ENCODE results near the gene EFCAB11.

Gene EFCAB11

GRCh38 chr14:89855961-89856656, 98.4 kb downstream of the EFCAB11 start:
- ATAC-seq (ENCODE audit: low read depth) (no peak), DNase-seq (ENCODE audit: low spot score in 2 of 2) (no peak)
- H3K4me3 Mint-ChIP-seq, result no peak overlapping the region
- H3K27me3 Mint-ChIP-seq, result no peaks in the 10 kb centered on the region
- peaks cover 7% of the 10 kb centered on the region for H3K36me3 Mint-ChIP-seq
- peaks cover 2% of the 10 kb centered on the region for H3K9me3 Mint-ChIP-seq
- H3K4me1 Mint-ChIP-seq, result no peaks in the 10 kb centered on the region
- H3K27ac Mint-ChIP-seq, result no peak overlapping the region

- no peak for DNase-seq (ENCODE audit: low spot score in 2 of 2)
- Mint-ChIP-seq H3K27ac (no peak overlapping the region), H3K4me3 (no peak overlapping the region)
These were observed 100.4 kb downstream of the EFCAB11 start for GRCh38 chr14:89853936-89854693.

GRCh38 chr14:89851106-89851505, 103.4 kb downstream of the EFCAB11 start:
- Mint-ChIP-seq H3K36me3 (peaks cover 8% of the 10 kb centered on the region), H3K4me1 (no peaks in the 10 kb centered on the region), H3K27ac (no peak overlapping the region), H3K27me3 (no peaks in the 10 kb centered on the region), H3K4me3 (no peak overlapping the region), H3K9me3 (peaks cover 8% of the 10 kb centered on the region)
- ATAC-seq (ENCODE audit: low read depth) (no peak), DNase-seq (ENCODE audit: low spot score in 2 of 2) (no peak)

More at GRCh38 chr14:89853936-89854693, 100.4 kb downstream of the EFCAB11 start:
- no peaks in the 10 kb centered on the region for H3K36me3 Mint-ChIP-seq
- no peak for ATAC-seq (ENCODE audit: low read depth)
- H3K4me1 Mint-ChIP-seq, result no peaks in the 10 kb centered on the region
- no peaks in the 10 kb centered on the region for H3K27me3 Mint-ChIP-seq
- no peaks in the 10 kb centered on the region for H3K9me3 Mint-ChIP-seq

- Mint-ChIP-seq H3K9me3 (peaks cover 8% of the 10 kb centered on the region), H3K27ac (no peak overlapping the region), H3K36me3 (peaks cover 8% of the 10 kb centered on the region), H3K27me3 (no peaks in the 10 kb centered on the region), H3K4me1 (no peaks in the 10 kb centered on the region), H3K4me3 (no peak overlapping the region)
- DNase-seq (ENCODE audit: low spot score in 2 of 2) (no peak), ATAC-seq (ENCODE audit: low read depth) (no peak)
These were observed 104.6 kb downstream of the EFCAB11 start for GRCh38 chr14:89849931-89850330.

GRCh38 chr14:89848165-89848564, 106.4 kb downstream of the EFCAB11 start:
- Mint-ChIP-seq H3K27me3 (no peaks in the 10 kb centered on the region), H3K36me3 (peaks cover 8% of the 10 kb centered on the region), H3K27ac (no peak overlapping the region), H3K9me3 (peaks cover 8% of the 10 kb centered on the region), H3K4me1 (no peaks in the 10 kb centered on the region), H3K4me3 (no peak overlapping the region)
- DNase-seq (ENCODE audit: low spot score in 2 of 2) (no peak), ATAC-seq (ENCODE audit: low read depth) (no peak)

GRCh38 chr14:89845346-89845745, 109.2 kb downstream of the EFCAB11 start:
- Mint-ChIP-seq H3K36me3 (peaks cover 11% of the 10 kb centered on the region), H3K4me1 (no peaks in the 10 kb centered on the region), H3K4me3 (no peak overlapping the region), H3K27me3 (no peaks in the 10 kb centered on the region), H3K27ac (no peak overlapping the region), H3K9me3 (peaks cover 8% of the 10 kb centered on the region)
- ATAC-seq (ENCODE audit: low read depth), result no peak
- DNase-seq (ENCODE audit: low spot score in 2 of 2), result no peak

- Mint-ChIP-seq H3K36me3 (peaks cover 11% of the 10 kb centered on the region), H3K27me3 (no peaks in the 10 kb centered on the region), H3K27ac (no peak overlapping the region), H3K4me3 (no peak overlapping the region), H3K9me3 (peaks cover 8% of the 10 kb centered on the region), H3K4me1 (no peaks in the 10 kb centered on the region)
- ATAC-seq (ENCODE audit: low read depth), result no peak
- DNase-seq (ENCODE audit: low spot score in 2 of 2), result no peak
These were observed 110.0 kb downstream of the EFCAB11 start for GRCh38 chr14:89844508-89844907.

GRCh38 chr14:89842837-89843236, 111.7 kb downstream of the EFCAB11 start:
- no peak for ATAC-seq (ENCODE audit: low read depth)
- Mint-ChIP-seq H3K4me1 (no peaks in the 10 kb centered on the region), H3K27me3 (no peaks in the 10 kb centered on the region), H3K36me3 (peaks cover 20% of the 10 kb centered on the region), H3K4me3 (no peak overlapping the region), H3K9me3 (peaks cover 18% of the 10 kb centered on the region), H3K27ac (no peak overlapping the region)
- DNase-seq (ENCODE audit: low spot score in 2 of 2), result no peak

- no peak for ATAC-seq (ENCODE audit: low read depth)
- DNase-seq (ENCODE audit: low spot score in 2 of 2), result no peak
These were observed 112.7 kb downstream of the EFCAB11 start for GRCh38 chr14:89841851-89842250.

GRCh38 chr14:89836830-89837469, 117.6 kb downstream of the EFCAB11 start:
- H3K9me3 Mint-ChIP-seq, result peaks cover 10% of the 10 kb centered on the region
- no peaks in the 10 kb centered on the region for H3K4me1 Mint-ChIP-seq
- no peak overlapping the region for H3K4me3 Mint-ChIP-seq
- no peaks in the 10 kb centered on the region for H3K27me3 Mint-ChIP-seq
- DNase-seq (ENCODE audit: low spot score in 2 of 2), result no peak
- H3K36me3 Mint-ChIP-seq, result peaks cover 15% of the 10 kb centered on the region
- no peak overlapping the region for H3K27ac Mint-ChIP-seq
- ATAC-seq (ENCODE audit: low read depth), result no peak

More at GRCh38 chr14:89841851-89842250, 112.7 kb downstream of the EFCAB11 start:
- H3K9me3 Mint-ChIP-seq, result peaks cover 14% of the 10 kb centered on the region
- no peak overlapping the region for H3K4me3 Mint-ChIP-seq
- peaks cover 18% of the 10 kb centered on the region for H3K36me3 Mint-ChIP-seq
- H3K27me3 Mint-ChIP-seq, result no peaks in the 10 kb centered on the region
- H3K4me1 Mint-ChIP-seq, result no peaks in the 10 kb centered on the region
- H3K27ac Mint-ChIP-seq, result no peak overlapping the region

- Mint-ChIP-seq H3K4me3 (no peak overlapping the region), H3K27me3 (no peaks in the 10 kb centered on the region), H3K9me3 (peaks cover 5% of the 10 kb centered on the region), H3K36me3 (peaks cover 10% of the 10 kb centered on the region), H3K4me1 (no peaks in the 10 kb centered on the region), H3K27ac (no peak overlapping the region)
- DNase-seq (ENCODE audit: low spot score in 2 of 2) (no peak), ATAC-seq (ENCODE audit: low read depth) (no peak)
These were observed 120.9 kb downstream of the EFCAB11 start for GRCh38 chr14:89833661-89834060.

- Mint-ChIP-seq H3K27ac (no peak overlapping the region), H3K27me3 (no peaks in the 10 kb centered on the region), H3K9me3 (peaks cover 2% of the 10 kb centered on the region), H3K4me3 (no peak overlapping the region), H3K4me1 (no peaks in the 10 kb centered on the region), H3K36me3 (peaks cover 8% of the 10 kb centered on the region)
- DNase-seq (ENCODE audit: low spot score in 2 of 2) (no peak), ATAC-seq (ENCODE audit: low read depth) (no peak)
These were observed 121.4 kb downstream of the EFCAB11 start for GRCh38 chr14:89833120-89833532.

GRCh38 chr14:89828471-89829165, 125.9 kb downstream of the EFCAB11 start:
- H3K27ac Mint-ChIP-seq, result no peak overlapping the region
- H3K4me3 Mint-ChIP-seq, result no peak overlapping the region
- H3K36me3 Mint-ChIP-seq, result peaks cover 5% of the 10 kb centered on the region
- DNase-seq (ENCODE audit: low spot score in 2 of 2) (no peak), ATAC-seq (ENCODE audit: low read depth) (no peak)
- no peaks in the 10 kb centered on the region for H3K4me1 Mint-ChIP-seq
- H3K9me3 Mint-ChIP-seq, result peaks cover 4% of the 10 kb centered on the region
- no peaks in the 10 kb centered on the region for H3K27me3 Mint-ChIP-seq

- H3K36me3 Mint-ChIP-seq, result peaks cover 9% of the 10 kb centered on the region
- H3K4me1 Mint-ChIP-seq, result no peaks in the 10 kb centered on the region
- H3K9me3 Mint-ChIP-seq, result peaks cover 6% of the 10 kb centered on the region
- no peaks in the 10 kb centered on the region for H3K27me3 Mint-ChIP-seq
- no peak overlapping the region for H3K4me3 Mint-ChIP-seq
- H3K27ac Mint-ChIP-seq, result no peak overlapping the region
- no peak for ATAC-seq (ENCODE audit: low read depth)
- DNase-seq (ENCODE audit: low spot score in 2 of 2), result no peak
These were observed 127.3 kb downstream of the EFCAB11 start for GRCh38 chr14:89827265-89827664.

All from memory B cell (primary cell).